GM23338 (cell line): ENCODE data around the gene TEAD2. TPM values are rescaled to one million over a fixed set of nuclear protein-coding genes. Genes with fewer than 3 reads are reported as not detected.

Experiments
- ATAC-seq: fragments of 200-7000 bp; cut with Tn5 transposase; 3 replicates; pipeline ENCODE4 v1.9.1; 2020
- DNase-seq: peaks from one replicate; pipeline ENCODE4 v3.0.0-alpha.2; 2015; ENCODE audit warnings: low spot score
- H2AFZ ChIP-seq: fragments of 200-600 bp; sonication (generic); 2 replicates; pipeline ENCODE4 v1.8.0; 2016; ENCODE audit warnings: antibody characterized with exemption, mild to moderate bottlenecking, moderate library complexity
- H3F3A ChIP-seq: fragments of 200-600 bp; sonication (generic); replicated peaks from 2 replicates; pipeline ENCODE4 v1.8.0; 2017; ENCODE audit warnings: antibody characterized with exemption, mixed run types, low read depth
- H3K27ac ChIP-seq: fragments of 200-600 bp; sonication (generic); 2 replicates; pipeline ENCODE4 v1.6.1; 2016; ENCODE audit warnings: low read depth
- H3K27me3 ChIP-seq: fragments of 200-600 bp; sonication (generic); 2 replicates; pipeline ENCODE4 v1.8.0; 2016; ENCODE audit warnings: mild to moderate bottlenecking, mixed run types, moderate library complexity; ENCODE audit not compliant: insufficient read depth
- H3K36me3 ChIP-seq: fragments of 200-600 bp; sonication (generic); 2 replicates; pipeline ENCODE4 v1.8.0; 2016; ENCODE audit warnings: mild to moderate bottlenecking; ENCODE audit not compliant: insufficient read depth
- H3K4me1 ChIP-seq: fragments of 200-600 bp; sonication (generic); 2 replicates; pipeline ENCODE4 v1.8.0; 2016; ENCODE audit warnings: mild to moderate bottlenecking, moderate library complexity; ENCODE audit not compliant: insufficient read depth
- H3K4me2 ChIP-seq: fragments of 200-600 bp; sonication (generic); 2 replicates; pipeline ENCODE4 v1.7.1; 2017; ENCODE audit warnings: mixed run types
- H3K4me3 ChIP-seq: fragments of 200-600 bp; sonication (generic); 2 replicates; pipeline ENCODE4 v1.6.1; 2016; ENCODE audit warnings: mixed run types
- H3K79me2 ChIP-seq: fragments of 200-600 bp; sonication (generic); replicated peaks from 2 replicates; pipeline ENCODE4 v1.8.0; 2017; ENCODE audit warnings: mild to moderate bottlenecking; ENCODE audit not compliant: insufficient read depth
- H3K9me2 ChIP-seq: fragments of 200-600 bp; sonication (generic); 2 replicates; pipeline ENCODE4 v1.8.0; 2017; ENCODE audit not compliant: insufficient read depth
- H4K20me1 ChIP-seq: fragments of 200-600 bp; sonication (generic); replicated peaks from 2 replicates; pipeline ENCODE4 v1.8.0; 2017; ENCODE audit warnings: mild to moderate bottlenecking; ENCODE audit not compliant: insufficient read depth
- H3K27ac Mint-ChIP-seq: 2 replicates; pipeline ENCODE4 v1.8.0; 2020; ENCODE audit warnings: inconsistent platforms, mild to moderate bottlenecking, moderate library complexity, mixed read lengths
- H3K27me3 Mint-ChIP-seq: 3 replicates; pipeline ENCODE4 v1.8.0; 2022; ENCODE audit warnings: low read depth, mild to moderate bottlenecking, moderate library complexity, mixed read lengths, inconsistent platforms; ENCODE audit not compliant: insufficient read depth, poor library complexity
- H3K36me3 Mint-ChIP-seq: 3 replicates; pipeline ENCODE4 v1.8.0; 2021; ENCODE audit warnings: low read depth, mild to moderate bottlenecking, inconsistent platforms, moderate library complexity, mixed read lengths
- H3K4me1 Mint-ChIP-seq: 3 replicates; pipeline ENCODE4 v1.8.0; 2020; ENCODE audit warnings: mild to moderate bottlenecking, inconsistent platforms, mixed read lengths
- H3K4me3 Mint-ChIP-seq: 3 replicates; pipeline ENCODE4 v1.8.0; 2021; ENCODE audit warnings: moderate library complexity, mild to moderate bottlenecking, inconsistent platforms, mixed read lengths
- H3K9me3 Mint-ChIP-seq: 3 replicates; pipeline ENCODE4 v1.8.0; 2020; ENCODE audit warnings: moderate library complexity, mild to moderate bottlenecking, inconsistent platforms, mixed read lengths
- CREB1 ChIP-seq: fragments of 250-450 bp; sonication (Bioruptor Pico); IDR thresholded peaks from 2 replicates; pipeline ENCODE4 v1.5.0; 2020; ENCODE audit warnings: low read depth, mild to moderate bottlenecking, moderate library complexity
- EZH2 ChIP-seq: fragments of 200-600 bp; sonication (generic); IDR thresholded peaks from one replicate; pipeline ENCODE4 v1.8.0; 2017; ENCODE audit warnings: antibody characterized with exemption, mild to moderate bottlenecking, low read depth; ENCODE audit not compliant: unreplicated experiment
- EZH2phosphoT487 ChIP-seq: fragments of 200-600 bp; sonication (generic); IDR thresholded peaks from one replicate; pipeline ENCODE4 v1.8.1; 2018; ENCODE audit warnings: antibody characterized with exemption; ENCODE audit not compliant: unreplicated experiment
- JUNB ChIP-seq: IDR thresholded peaks from one replicate; pipeline ENCODE4 v1.6.1; 2016; ENCODE audit warnings: antibody characterized with exemption; ENCODE audit not compliant: unreplicated experiment
- NANOG ChIP-seq: IDR thresholded peaks from 2 replicates; pipeline ENCODE4 v1.6.1; 2016; ENCODE audit warnings: antibody characterized with exemption, borderline replicate concordance
- POLR2AphosphoS5 ChIP-seq: IDR thresholded peaks from 2 replicates; pipeline ENCODE4 v1.6.1; 2016; ENCODE audit warnings: antibody characterized with exemption, low read depth
- STAT1 ChIP-seq: IDR thresholded peaks from one replicate; pipeline ENCODE4 v1.6.1; 2016; ENCODE audit warnings: antibody characterized with exemption; ENCODE audit not compliant: unreplicated experiment
- ZNF331 ChIP-seq: fragments of 250-450 bp; sonication (Bioruptor Pico); IDR thresholded peaks from 2 replicates; pipeline ENCODE4 v1.5.0; 2020; ENCODE audit warnings: low read depth, mild to moderate bottlenecking, moderate library complexity
- polyA plus RNA-seq: library from polyadenylated mRNA; unstranded; fragments of >200 nt; fragmentation: Nextera tagmentation; extraction: Ambion mirVana; gene quantifications from 2 replicates; pipeline ENCODE4 v1.2.1, GENCODE V29; 2016
- total RNA-seq: library from RNA; depleted of rRNA; stranded (reverse); fragments of >200 nt; shearing (Covaris generic); gene quantifications from 2 replicates; pipeline ENCODE4 v1.2.3, GENCODE V29; 2014
- TF ChIP-seq, protein P1 (sequence below): IDR thresholded peaks from one replicate; pipeline ENCODE4 v1.6.1; 2018; ENCODE audit warnings: antibody characterized with exemption; ENCODE audit not compliant: unreplicated experiment
- TF ChIP-seq, protein P2 (sequence below), 2 experiments: fragments of 200-600 bp in 1 of 2; sonication (generic) in 1 of 2; conservative IDR thresholded peaks; 2 replicates each; pipeline versions ENCODE4 v1.5.1 to v1.6.1; 2016 to 2017; ENCODE audit warnings: antibody characterized with exemption in 2 of 2, low read depth in 2 of 2, mild to moderate bottlenecking in 2 of 2, moderate library complexity in 1 of 2
- TF ChIP-seq, protein P3 (sequence below): IDR thresholded peaks from 2 replicates; pipeline ENCODE4 v1.6.1; 2016; ENCODE audit warnings: antibody characterized with exemption

Gene TEAD2
- total and polyA plus RNA-seq, 2 experiments from 2014 or later: 30.3 to 82.5 TPM

DNA sequence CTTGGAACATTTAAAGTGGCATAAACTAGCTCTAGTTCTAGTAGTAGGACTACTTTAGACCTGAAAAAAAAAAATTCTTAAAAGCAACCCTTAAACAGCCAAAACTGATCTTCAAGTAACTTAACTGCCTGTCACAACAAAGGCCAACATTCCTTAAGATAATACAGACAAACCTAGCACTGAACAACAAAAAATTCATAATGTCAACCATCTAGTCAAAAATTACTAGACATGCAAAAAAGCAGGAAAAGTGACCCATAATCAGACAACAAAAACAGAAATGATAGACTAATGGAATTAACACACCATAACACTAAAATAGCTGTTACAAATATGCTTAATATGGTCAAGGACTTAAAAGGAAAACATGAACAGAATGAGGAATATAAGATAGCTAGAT is 43.9 kb downstream of the TEAD2 start:
- DNase-seq: no peak
- H3K9me2 ChIP-seq: no peaks in the 10 kb centered on the region
- H3K4me1 ChIP-seq: no peaks in the 10 kb centered on the region
- ATAC-seq: no peak
- no peaks in the 10 kb centered on the region for H3F3A ChIP-seq
- no peaks in the 10 kb centered on the region for H4K20me1 ChIP-seq
- Mint-ChIP-seq H3K4me1 (no peaks in the 10 kb centered on the region), H3K27me3 (peaks cover 3% of the 10 kb centered on the region), H3K27ac (no peak overlapping the region), H3K9me3 (peaks cover 34% of the 10 kb centered on the region), H3K36me3 (peaks cover 13% of the 10 kb centered on the region; the same call in 2 of the 3 replicates), H3K4me3 (no peak overlapping the region)
- H3K36me3 ChIP-seq: no peaks in the 10 kb centered on the region
- H3K4me3 ChIP-seq: no peak overlapping the region
- no peak overlapping the region for H3K27ac ChIP-seq
- H3K79me2 ChIP-seq: no peaks in the 10 kb centered on the region
- H3K27me3 ChIP-seq: no peaks in the 10 kb centered on the region
- TF ChIP-seq, protein P1, sequence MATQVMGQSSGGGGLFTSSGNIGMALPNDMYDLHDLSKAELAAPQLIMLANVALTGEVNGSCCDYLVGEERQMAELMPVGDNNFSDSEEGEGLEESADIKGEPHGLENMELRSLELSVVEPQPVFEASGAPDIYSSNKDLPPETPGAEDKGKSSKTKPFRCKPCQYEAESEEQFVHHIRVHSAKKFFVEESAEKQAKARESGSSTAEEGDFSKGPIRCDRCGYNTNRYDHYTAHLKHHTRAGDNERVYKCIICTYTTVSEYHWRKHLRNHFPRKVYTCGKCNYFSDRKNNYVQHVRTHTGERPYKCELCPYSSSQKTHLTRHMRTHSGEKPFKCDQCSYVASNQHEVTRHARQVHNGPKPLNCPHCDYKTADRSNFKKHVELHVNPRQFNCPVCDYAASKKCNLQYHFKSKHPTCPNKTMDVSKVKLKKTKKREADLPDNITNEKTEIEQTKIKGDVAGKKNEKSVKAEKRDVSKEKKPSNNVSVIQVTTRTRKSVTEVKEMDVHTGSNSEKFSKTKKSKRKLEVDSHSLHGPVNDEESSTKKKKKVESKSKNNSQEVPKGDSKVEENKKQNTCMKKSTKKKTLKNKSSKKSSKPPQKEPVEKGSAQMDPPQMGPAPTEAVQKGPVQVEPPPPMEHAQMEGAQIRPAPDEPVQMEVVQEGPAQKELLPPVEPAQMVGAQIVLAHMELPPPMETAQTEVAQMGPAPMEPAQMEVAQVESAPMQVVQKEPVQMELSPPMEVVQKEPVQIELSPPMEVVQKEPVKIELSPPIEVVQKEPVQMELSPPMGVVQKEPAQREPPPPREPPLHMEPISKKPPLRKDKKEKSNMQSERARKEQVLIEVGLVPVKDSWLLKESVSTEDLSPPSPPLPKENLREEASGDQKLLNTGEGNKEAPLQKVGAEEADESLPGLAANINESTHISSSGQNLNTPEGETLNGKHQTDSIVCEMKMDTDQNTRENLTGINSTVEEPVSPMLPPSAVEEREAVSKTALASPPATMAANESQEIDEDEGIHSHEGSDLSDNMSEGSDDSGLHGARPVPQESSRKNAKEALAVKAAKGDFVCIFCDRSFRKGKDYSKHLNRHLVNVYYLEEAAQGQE: no peak
- TF ChIP-seq STAT1 (no peak), ZNF331 (no peak)
- H2AFZ ChIP-seq: no peak overlapping the region
- no peak overlapping the region for H3K4me2 ChIP-seq

DNA sequence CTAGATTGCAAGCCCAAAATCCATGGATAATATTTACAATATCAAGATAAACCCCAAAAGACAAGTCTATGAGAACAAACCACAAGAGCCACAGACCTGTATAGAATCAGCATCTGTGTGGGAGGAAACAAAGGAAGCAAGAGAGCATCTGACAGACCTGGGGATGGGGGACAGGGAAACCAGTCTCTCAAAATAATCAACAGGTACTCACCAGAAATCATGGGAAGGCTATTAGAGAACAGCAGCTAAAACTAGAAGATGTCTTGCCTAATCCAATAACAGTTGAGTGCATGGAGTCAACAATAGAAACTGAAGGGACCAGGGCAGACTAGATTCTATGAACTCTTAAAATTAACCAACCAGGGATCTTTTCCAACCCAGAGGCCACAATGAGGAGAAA is 45.9 kb downstream of the TEAD2 start:
- Mint-ChIP-seq H3K4me3 (no peak overlapping the region), H3K27ac (no peak overlapping the region), H3K4me1 (no peaks in the 10 kb centered on the region), H3K9me3 (peaks cover 24% of the 10 kb centered on the region), H3K36me3 (peaks cover 11% of the 10 kb centered on the region; the same call in 2 of the 3 replicates), H3K27me3 (peaks cover 3% of the 10 kb centered on the region)
- no peaks in the 10 kb centered on the region for H3F3A ChIP-seq
- DNase-seq: no peak
- H3K9me2 ChIP-seq: no peaks in the 10 kb centered on the region
- H3K36me3 ChIP-seq: no peaks in the 10 kb centered on the region
- no peaks in the 10 kb centered on the region for H4K20me1 ChIP-seq
- no peak overlapping the region for H3K4me3 ChIP-seq
- H3K27ac ChIP-seq: no peak overlapping the region
- H3K4me1 ChIP-seq: no peaks in the 10 kb centered on the region
- H3K79me2 ChIP-seq: no peaks in the 10 kb centered on the region
- H3K27me3 ChIP-seq: no peaks in the 10 kb centered on the region
- no peak for ATAC-seq
- H3K4me2 ChIP-seq: no peak overlapping the region
- no peak overlapping the region for H2AFZ ChIP-seq
- TF ChIP-seq, protein P1: no peak
- no peak for TF ChIP-seq POLR2AphosphoS5
- TF ChIP-seq EZH2: no peak
- no peak for TF ChIP-seq EZH2phosphoT487
- TF ChIP-seq STAT1: no peak
- TF ChIP-seq, protein P2, sequence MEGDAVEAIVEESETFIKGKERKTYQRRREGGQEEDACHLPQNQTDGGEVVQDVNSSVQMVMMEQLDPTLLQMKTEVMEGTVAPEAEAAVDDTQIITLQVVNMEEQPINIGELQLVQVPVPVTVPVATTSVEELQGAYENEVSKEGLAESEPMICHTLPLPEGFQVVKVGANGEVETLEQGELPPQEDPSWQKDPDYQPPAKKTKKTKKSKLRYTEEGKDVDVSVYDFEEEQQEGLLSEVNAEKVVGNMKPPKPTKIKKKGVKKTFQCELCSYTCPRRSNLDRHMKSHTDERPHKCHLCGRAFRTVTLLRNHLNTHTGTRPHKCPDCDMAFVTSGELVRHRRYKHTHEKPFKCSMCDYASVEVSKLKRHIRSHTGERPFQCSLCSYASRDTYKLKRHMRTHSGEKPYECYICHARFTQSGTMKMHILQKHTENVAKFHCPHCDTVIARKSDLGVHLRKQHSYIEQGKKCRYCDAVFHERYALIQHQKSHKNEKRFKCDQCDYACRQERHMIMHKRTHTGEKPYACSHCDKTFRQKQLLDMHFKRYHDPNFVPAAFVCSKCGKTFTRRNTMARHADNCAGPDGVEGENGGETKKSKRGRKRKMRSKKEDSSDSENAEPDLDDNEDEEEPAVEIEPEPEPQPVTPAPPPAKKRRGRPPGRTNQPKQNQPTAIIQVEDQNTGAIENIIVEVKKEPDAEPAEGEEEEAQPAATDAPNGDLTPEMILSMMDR (conservative IDR thresholded peaks at IDR 0.05; ENCODE audit: low read depth in 2 of 2): no peak
- TF ChIP-seq, protein P3, sequence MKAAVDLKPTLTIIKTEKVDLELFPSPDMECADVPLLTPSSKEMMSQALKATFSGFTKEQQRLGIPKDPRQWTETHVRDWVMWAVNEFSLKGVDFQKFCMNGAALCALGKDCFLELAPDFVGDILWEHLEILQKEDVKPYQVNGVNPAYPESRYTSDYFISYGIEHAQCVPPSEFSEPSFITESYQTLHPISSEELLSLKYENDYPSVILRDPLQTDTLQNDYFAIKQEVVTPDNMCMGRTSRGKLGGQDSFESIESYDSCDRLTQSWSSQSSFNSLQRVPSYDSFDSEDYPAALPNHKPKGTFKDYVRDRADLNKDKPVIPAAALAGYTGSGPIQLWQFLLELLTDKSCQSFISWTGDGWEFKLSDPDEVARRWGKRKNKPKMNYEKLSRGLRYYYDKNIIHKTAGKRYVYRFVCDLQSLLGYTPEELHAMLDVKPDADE: no peak
- TF ChIP-seq JUNB: no peak
- TF ChIP-seq CREB1 (CRISPR knock-in tag): no peak
- TF ChIP-seq NANOG: no peak
- no peak for TF ChIP-seq ZNF331
